Cardiac septum (tissue), 1 donor: Measurements from ENCODE around the gene RALGPS1. TPM values are rescaled to one million over a fixed set of nuclear protein-coding genes. Genes with fewer than 3 reads are reported as not detected.

ENCODE experiments used
- DNase-seq: peaks from one replicate; pipeline ENCODE4 v3.0.0-alpha.2; 2020; ENCODE audit warnings: low spot score
- intact Hi-C: fragments of 100-400 bp; cut with DNase I; formaldehyde crosslinking; loops from one replicate; pipeline ENCODE4 v1.14.0; 2022
- total RNA-seq: library from RNA; stranded (reverse); fragmentation: NEBNext Ultra II Directional; extraction: Animal tissue kit (Norgen Biotek cat#: 25700); gene quantifications from one replicate; pipeline ENCODE4 v1.2.1, GENCODE V29; 2021
- donor health status: DM: no; HTN: no; CAD: no.

The RALGPS1 gene
- total RNA-seq, 1 donor from 2014 or later, result 21.8 TPM

DNA sequence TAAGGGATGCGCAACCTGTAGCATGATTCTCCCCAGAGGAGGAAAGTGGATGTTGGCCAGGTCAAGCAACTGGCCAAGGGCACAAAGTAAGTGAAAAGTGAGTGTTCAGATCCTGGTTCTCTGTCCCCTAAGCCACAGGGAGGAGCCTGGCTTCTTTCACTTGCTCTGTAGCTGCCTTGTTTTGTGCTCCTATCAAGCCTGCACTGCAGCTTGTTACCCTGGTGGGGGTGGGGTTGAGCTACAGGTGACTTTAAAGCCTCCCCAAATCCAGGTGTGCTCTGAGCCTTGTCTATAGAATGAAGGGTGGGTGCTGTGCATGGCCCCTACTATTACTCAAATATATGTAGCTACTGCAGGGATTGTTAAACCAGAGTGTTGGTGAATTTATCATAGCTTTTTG, 32.9 kb downstream of the RALGPS1 start:
- intact Hi-C loops, result loop anchor here (10.0 kb wide), 1 partner anchor 507 kb away; the partner anchor contains the start of genes LRSAM1 and RPL12
- no peak for DNase-seq

- intact Hi-C loops, result no loop called here
- DNase-seq, result no peak
Observed at GRCh38 chr9:126952205-126952977, 37.8 kb downstream of the RALGPS1 start.

DNA sequence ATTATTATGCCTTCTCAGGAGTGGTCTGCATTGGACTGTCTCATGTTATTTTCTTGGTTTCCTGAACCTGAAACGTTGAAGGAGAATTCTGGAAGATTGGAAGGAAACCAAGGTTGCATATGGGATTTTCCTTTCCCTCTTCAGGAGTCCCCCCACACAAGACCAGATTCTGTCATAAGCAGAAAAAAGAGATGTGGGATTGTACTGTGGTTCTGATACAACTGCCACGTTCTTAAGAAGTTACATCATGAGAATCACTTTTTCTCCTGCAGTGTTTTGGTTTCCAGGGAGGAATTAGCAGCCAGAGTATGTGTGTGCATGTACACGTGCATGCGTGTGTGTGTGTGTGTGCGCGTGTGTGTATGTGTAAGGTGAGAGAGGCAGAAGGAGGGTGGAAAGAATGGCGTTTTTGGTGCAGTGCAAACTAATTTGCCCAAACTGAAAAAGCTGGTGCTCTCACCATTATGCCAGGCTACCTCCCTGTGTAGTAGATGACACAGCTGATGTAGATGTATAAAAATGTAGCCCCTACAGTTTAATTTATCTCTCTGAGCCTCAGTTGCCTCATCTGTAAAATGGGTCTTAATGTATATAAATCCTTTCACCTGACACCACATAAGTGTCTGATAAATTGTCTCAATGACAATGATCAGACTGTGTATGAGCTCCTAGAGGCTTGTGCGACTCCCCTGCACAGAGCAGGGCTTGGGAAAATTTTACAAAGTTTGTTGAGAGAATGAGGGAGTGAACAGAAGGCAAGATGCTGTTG, 38.6 kb downstream of the RALGPS1 start:
- intact Hi-C loops, result no loop called here
- no peak for DNase-seq

DNA sequence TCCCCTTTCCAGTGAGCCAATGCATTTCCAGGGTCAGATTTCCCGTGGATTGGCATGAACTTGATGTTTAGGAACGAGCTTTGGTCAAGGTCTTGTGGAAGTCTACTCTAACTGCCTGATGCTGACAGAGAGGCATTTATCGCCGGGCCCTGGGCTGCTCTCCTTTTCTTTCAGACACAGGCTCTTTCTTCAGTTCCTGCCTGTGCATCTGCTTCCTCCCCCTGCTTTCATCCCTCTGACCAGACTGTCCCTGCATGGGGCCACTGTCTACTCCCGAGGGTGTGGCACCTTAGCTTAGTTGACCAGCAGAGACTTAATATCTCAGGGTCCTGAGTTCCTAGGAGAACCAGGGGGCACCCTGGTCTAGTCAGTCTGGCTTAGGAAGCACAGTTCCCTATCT, 41.2 kb downstream of the RALGPS1 start:
- no peak for DNase-seq
- intact Hi-C loops, result loop anchor here (5.0 kb wide), 1 partner anchor 176 kb away; no protein-coding TSS in a partner anchor

GRCh38 chr9:126956917-126957686, 42.5 kb downstream of the RALGPS1 start:
- intact Hi-C loops, result loop anchor here (5.0 kb wide), 1 partner anchor 175 kb away; no protein-coding TSS in a partner anchor
- DNase-seq, result no peak

- intact Hi-C loops, result loop anchor here (5.0 kb wide), 1 partner anchor 175 kb away; no protein-coding TSS in a partner anchor
- no peak for DNase-seq
Observed at GRCh38 chr9:126957687-126958053, 43.1 kb downstream of the RALGPS1 start.

DNA sequence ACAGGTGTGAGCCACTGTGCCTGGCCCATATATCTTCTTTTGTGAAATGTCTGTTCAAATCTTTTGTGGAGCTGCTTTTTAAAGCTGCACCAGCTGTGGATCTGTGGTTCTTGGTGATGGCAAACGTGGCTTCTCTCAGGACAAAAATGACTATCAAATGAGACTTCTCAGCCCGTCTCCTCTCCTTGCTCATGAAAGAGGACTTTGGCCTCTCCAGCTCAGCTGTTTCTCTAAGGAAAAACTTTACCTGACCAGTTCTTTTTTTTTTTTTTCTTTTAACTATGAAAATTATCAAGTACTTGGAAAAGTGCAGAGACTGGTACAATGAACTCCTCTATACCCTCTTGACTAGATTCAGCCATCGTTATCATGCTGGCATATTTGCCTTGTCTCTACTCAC, 44.8 kb downstream of the RALGPS1 start:
- intact Hi-C loops, result loop anchor here (5.0 kb wide), 1 partner anchor 173 kb away; no protein-coding TSS in a partner anchor
- no peak for DNase-seq

GRCh38 chr9:126959917-126960316, 45.3 kb downstream of the RALGPS1 start:
- DNase-seq, result no peak
- intact Hi-C loops, result loop anchor here (5.0 kb wide), 1 partner anchor 172 kb away; no protein-coding TSS in a partner anchor

DNA sequence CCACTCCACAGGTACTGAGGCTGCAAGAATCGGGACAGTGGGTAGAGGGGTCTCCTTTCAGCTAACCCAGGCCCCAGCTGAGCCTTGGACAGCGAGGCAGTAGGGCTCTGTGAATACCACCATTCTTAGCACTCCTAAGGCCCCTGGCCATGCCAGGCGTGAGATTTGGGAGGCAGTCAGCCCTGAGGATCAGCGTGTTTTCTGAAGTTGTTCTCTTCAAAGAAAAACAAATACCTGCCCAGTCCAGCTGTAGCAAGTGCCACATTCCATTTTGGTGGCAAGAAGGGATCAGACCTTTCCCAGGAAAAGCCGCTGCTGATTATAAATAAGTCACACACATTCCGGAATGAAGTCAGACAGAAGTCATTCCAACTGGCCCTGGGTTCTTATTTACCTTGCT, 47.8 kb downstream of the RALGPS1 start:
- intact Hi-C loops, result no loop called here
- DNase-seq, result no peak

DNA sequence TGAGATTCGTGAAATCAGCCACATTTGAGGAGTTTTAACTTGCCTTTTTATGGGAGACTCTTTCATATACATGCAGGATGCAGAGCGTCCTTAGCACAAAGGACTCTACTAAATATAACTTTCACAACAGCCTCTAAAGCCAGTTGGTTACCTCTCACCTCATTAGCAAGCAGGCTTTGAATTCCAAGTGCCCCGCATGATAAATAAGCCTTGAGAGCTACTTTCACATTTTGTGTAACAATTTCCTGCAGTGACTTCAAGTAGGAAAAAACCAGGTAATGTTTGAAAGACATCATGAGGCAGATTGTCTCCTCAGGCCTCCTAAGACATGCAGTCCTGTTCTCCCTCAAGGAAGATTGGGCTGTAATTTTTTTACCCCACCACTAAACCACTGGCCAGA, 50.5 kb downstream of the RALGPS1 start:
- DNase-seq, result no peak
- intact Hi-C loops, result loop anchor here (2.0 kb wide), 1 partner anchor 234 kb away; no protein-coding TSS in a partner anchor

DNA sequence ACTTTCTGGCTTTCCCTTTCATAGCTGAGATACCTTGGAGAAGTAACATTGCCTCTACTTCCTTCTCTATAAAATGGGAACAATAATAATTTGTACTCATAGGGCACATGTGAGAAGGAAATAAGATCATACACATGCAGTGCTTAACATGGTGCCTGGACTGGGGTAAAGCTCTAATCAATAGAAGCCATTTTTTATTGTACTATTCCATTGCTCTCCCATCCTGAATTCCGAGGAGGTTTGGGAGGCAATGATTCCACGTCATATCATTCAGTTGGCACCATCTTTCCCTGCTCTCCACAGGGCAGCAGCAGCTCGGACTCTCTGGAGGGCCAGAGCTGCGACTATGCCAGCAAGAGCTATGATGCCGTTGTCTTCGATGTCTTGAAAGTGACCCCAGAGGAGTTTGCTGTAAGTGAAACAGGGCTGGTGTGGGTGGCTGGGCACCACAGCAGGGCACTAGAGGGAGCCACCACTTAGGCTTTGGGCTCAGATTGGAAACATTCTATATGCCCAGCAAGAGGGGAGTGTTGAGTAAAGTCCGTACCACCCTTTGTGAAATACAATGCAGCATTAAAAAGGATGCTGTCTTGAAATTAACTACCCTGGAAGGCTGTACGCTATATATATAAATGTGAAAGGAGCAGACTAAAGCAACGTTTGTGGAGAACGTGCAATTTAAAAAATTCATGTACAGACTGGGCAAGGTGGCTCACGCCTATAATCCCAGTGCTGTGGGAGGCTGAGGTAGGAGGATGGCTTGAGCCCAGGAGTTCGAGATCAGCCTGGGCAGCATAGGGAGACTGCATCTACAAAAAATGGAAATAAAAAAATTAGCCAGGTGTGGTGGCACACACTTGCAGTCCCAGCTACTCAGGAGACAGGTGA, 51.2 kb downstream of the RALGPS1 start:
- intact Hi-C loops, result loop anchor here (2.0 kb wide), 1 partner anchor 233 kb away; no protein-coding TSS in a partner anchor
- no peak for DNase-seq

DNA sequence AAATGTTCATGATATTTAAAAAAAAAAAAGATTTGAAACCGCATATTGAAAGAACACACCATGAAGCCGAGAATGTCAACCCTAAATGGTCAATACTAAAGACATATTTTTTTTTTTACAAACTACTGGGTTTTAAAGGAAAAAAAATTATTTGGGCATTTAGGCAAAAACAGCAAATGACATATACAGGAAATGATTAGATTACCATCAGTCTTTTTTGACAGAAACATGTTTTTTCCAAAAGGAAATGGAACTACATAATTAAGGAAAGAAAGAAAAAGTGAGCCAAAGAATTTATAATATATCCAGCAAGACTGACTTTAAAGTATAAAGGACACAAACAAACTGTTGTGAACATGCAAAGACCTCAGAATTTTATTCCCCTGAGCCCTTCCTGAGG, 56.7 kb downstream of the RALGPS1 start:
- intact Hi-C loops, result no loop called here
- no peak for DNase-seq

- no peak for DNase-seq
- intact Hi-C loops, result no loop called here
Observed at GRCh38 chr9:126973651-126974529, 59.3 kb downstream of the RALGPS1 start.

DNA sequence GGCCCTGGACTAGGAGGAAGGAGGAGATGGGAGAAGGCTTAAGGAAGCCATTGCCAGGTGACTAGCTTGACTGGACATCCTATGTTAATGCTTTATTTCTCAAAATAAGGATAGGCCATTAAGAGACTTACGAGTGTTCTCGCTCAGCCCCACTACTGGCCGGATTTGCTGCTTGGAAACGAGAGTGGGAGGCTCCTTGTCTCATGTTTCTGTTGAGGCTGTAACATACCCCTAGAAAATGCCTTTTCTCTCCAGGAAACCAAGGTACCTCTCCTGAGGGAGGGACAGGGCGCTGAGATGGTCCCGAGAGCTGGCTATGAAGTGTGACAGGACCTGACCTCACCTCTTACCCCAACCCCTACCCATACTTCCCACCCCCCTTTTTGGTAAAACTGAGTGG, 60.0 kb downstream of the RALGPS1 start:
- intact Hi-C loops, result no loop called here

GRCh38 chr9:126975327-126976220, 61.0 kb downstream of the RALGPS1 start:
- intact Hi-C loops, result no loop called here
- DNase-seq, result no peak

More for the DNA sequence above, 60.0 kb downstream of the RALGPS1 start:
- no peak for DNase-seq

DNA sequence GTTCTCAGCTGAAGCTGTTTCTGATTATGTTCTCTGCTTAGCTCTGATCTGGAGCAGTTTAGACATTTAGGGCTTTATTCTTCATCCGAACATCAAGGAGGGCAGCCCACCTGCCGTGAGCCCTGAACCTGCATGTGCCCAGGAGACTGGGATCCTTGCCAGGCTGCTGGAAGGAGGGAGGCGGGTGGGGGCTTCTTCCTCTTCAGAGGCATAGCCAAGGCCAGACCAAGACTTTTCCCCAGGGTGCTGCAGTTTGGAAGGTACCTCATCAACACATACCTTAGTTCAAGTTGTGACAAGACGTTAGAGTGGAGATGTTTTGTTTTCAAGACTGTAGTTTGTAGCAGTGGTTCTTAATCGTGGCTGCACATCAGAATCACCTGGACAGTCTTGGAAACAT, 64.9 kb downstream of the RALGPS1 start:
- DNase-seq, result no peak
- intact Hi-C loops, result no loop called here

DNA sequence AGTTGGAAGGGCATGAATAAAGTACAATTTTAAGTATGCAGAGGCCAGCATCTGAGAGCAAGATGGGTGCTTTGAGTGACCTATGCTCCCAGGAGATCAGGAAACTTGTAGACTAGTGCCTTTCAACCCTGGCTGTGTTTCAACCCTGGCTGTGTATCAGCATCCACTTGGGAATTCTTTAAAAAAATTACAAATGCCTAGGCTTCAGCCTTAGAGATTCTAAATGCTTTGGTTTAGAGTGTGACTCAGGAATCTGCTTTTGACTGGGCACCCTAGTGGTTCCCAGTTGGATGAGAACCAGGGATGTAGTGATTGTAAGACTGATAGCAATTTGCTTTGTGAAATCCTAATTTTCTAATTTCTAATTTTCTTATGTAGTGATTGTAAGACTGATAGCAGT, 65.6 kb downstream of the RALGPS1 start:
- no peak for DNase-seq
- intact Hi-C loops, result no loop called here
